ENCODE results near the gene ZDHHC24. TPM values are rescaled to one million over a fixed set of nuclear protein-coding genes. Genes with fewer than 3 reads are reported as not detected.

The ZDHHC24 gene
- total RNA-seq, 2 donors from 2014 or later, result 7.7 to 10.7 TPM

DNA sequence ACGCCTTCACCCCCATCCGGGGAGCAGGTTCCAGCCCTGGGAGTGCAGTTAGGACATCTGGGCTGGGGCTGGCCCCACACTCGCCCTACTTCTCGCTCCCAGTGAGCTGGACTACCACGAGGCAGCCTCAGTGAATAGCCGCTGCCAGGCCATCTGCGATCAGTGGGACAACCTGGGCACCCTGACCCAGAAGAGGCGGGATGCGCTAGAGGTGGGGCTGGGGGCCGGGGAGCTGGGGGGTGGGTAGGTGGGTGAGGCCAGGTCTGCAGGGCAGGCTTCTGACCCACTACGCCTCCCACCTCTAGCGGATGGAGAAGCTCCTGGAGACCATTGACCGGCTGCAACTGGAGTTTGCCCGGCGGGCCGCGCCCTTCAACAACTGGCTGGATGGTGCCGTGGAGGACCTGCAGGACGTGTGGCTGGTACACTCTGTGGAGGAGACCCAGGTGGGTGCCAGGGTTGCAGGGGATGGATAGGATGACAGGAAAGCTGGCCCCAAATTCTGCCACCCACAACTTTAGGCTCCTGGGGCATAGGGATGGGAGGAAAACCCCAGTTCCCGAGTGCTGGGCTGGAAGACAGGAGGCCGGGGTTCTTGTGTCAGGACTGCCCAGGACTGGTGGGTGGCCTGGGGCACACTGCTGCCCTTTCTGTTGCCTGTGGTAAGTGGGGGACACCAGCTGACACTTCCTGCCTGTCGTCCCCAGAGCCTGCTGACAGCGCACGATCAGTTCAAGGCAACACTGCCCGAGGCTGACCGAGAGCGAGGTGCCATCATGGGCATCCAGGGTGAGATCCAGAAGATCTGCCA, 14.2 kb upstream of the ZDHHC24 start:
- TF ChIP-seq, protein P1, sequence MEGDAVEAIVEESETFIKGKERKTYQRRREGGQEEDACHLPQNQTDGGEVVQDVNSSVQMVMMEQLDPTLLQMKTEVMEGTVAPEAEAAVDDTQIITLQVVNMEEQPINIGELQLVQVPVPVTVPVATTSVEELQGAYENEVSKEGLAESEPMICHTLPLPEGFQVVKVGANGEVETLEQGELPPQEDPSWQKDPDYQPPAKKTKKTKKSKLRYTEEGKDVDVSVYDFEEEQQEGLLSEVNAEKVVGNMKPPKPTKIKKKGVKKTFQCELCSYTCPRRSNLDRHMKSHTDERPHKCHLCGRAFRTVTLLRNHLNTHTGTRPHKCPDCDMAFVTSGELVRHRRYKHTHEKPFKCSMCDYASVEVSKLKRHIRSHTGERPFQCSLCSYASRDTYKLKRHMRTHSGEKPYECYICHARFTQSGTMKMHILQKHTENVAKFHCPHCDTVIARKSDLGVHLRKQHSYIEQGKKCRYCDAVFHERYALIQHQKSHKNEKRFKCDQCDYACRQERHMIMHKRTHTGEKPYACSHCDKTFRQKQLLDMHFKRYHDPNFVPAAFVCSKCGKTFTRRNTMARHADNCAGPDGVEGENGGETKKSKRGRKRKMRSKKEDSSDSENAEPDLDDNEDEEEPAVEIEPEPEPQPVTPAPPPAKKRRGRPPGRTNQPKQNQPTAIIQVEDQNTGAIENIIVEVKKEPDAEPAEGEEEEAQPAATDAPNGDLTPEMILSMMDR (IDR thresholded peaks at IDR 0.05), result no peak
- Histone ChIP-seq H3K27me3 (no peaks in the 10 kb centered on the region), H3K4me3 (no peak overlapping the region), H3K27ac (no peak overlapping the region), H3K36me3 (no peaks in the 10 kb centered on the region), H3K9me3 (no peaks in the 10 kb centered on the region), H3K9ac (ENCODE audit: low read depth in 2 of 2, low read length in 2 of 2) (no peak overlapping the region), H3K4me1 (no peaks in the 10 kb centered on the region)
- intact Hi-C loops (cut with DNase I), result no loop called here
- DNase-seq, result no peak

DNA sequence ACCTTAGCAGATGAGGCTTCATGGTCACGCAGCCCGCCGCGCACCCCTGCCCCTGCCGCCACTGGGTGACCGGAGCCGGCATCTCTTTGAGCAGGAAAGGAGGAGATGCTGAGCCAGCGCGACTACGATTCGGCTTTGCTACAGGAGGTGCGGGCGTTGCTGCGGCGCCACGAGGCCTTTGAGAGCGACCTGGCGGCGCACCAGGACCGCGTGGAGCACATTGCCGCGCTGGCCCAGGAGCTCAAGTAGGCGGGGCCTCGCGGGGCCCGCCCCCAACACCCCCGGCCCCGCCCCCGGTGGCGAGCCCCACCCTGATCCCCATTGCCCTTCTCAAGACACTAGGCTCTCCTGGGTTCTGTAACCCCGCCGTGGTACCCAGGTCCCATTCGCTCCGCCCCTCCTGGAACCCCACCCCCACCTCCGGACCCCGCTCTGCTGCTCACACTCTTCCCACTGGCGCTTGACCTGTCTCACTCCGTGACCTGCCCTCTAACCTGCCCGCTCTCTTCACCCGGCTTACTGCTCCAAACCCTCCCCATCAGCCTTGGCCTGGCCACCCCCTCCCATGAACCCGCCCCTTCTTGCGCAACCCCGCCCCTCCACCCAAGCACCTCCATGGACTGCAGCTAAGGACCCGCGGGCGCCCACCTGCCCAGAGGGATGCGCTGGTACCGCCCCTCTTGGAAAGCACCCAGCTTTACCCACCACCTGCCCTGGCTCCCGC, 13.5 kb upstream of the ZDHHC24 start:
- intact Hi-C loops (cut with DNase I), result no loop called here
- no peaks in the 10 kb centered on the region for H3K9me3 ChIP-seq
- DNase-seq, result no peak
- TF ChIP-seq, protein P1 (IDR thresholded peaks at IDR 0.05), result no peak
- no peak overlapping the region for H3K9ac ChIP-seq (ENCODE audit: low read depth in 2 of 2, low read length in 2 of 2)
- no peaks in the 10 kb centered on the region for H3K27me3 ChIP-seq
- H3K4me1 ChIP-seq, result no peaks in the 10 kb centered on the region
- no peak overlapping the region for H3K27ac ChIP-seq
- no peak overlapping the region for H3K4me3 ChIP-seq
- H3K36me3 ChIP-seq, result no peaks in the 10 kb centered on the region

DNA sequence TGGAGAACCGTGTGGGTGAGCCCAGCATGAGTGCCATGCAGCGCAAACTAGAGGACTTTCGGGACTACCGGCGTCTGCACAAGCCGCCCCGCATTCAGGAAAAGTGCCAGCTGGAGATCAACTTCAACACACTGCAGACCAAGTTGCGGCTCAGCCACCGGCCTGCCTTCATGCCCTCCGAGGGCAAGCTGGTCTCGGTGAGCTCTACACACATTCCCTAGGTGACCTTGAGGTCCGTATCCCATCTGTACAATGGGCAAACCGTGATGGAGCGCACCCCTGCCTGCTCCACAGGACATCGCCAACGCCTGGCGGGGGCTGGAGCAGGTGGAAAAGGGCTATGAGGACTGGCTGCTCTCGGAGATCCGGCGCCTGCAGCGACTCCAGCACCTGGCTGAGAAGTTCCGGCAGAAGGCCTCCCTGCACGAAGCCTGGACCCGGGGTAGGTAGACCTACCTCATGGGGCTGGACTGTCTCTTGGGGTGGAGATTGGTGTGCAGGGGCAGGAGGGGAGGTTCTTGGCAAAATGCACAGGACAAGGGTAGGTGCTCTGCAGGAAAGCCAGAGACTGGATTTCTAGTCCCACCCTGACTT, 12.0 kb upstream of the ZDHHC24 start:
- no peaks in the 10 kb centered on the region for H3K36me3 ChIP-seq
- TF ChIP-seq, protein P1 (IDR thresholded peaks at IDR 0.05), result no peak
- no peak for DNase-seq

DNA sequence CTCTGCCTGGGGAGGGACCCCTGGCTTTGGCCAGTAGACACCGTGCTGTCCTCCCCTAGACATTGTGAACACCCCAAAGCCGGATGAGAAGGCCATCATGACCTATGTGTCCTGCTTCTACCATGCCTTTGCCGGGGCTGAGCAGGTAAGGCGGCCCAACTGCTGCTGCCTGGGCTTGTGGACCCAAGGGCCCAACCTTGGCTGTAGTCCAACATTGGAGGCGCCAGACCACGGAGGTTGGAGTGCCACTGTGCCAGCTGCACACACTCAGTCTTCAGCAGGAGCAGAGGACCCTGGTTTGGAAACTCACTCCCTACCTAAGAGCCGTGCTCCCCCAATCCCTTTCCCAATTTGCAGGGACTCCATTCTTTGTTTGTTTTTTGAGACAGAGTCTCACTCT, 10.2 kb upstream of the ZDHHC24 start:
- H3K4me3 ChIP-seq, result no peak overlapping the region
- no peak overlapping the region for H3K27ac ChIP-seq
- no peaks in the 10 kb centered on the region for H3K4me1 ChIP-seq
- H3K9ac ChIP-seq (ENCODE audit: low read depth in 2 of 2, low read length in 2 of 2), result no peak overlapping the region
- H3K27me3 ChIP-seq, result no peaks in the 10 kb centered on the region
- DNase-seq, result no peak
- TF ChIP-seq, protein P1 (IDR thresholded peaks at IDR 0.05), result no peak
- intact Hi-C loops (cut with DNase I), result no loop called here
- H3K36me3 ChIP-seq, result no peaks in the 10 kb centered on the region
- H3K9me3 ChIP-seq, result no peaks in the 10 kb centered on the region

More for the DNA sequence above, 12.0 kb upstream of the ZDHHC24 start:
- no peak overlapping the region for H3K27ac ChIP-seq
- no peak overlapping the region for H3K4me3 ChIP-seq
- no peaks in the 10 kb centered on the region for H3K9me3 ChIP-seq
- intact Hi-C loops (cut with DNase I), result no loop called here
- H3K9ac ChIP-seq (ENCODE audit: low read depth in 2 of 2, low read length in 2 of 2), result no peak overlapping the region
- H3K4me1 ChIP-seq, result no peaks in the 10 kb centered on the region
- no peaks in the 10 kb centered on the region for H3K27me3 ChIP-seq

DNA sequence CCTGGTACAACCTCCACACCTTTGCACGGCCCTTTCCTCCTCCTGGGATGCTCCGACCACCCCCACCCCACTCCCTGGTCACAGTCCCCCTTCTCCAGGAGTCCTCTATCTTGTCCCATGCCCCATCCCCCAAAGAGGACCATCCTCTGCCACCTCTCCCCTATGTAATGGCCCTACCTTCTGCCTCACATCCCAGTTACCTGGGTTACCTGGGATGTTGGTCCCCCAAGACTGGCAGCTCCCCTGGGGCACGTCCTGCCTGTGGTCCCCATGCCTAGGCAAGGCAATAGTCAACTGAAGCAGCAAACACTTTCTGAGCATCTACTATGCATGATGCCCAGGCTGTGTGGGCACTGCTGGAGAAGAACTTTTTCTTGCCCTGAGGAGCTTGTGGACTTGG, 9.6 kb upstream of the ZDHHC24 start:
- Histone ChIP-seq H3K27ac (no peak overlapping the region), H3K36me3 (no peaks in the 10 kb centered on the region), H3K9me3 (no peaks in the 10 kb centered on the region), H3K4me1 (no peaks in the 10 kb centered on the region), H3K27me3 (no peaks in the 10 kb centered on the region), H3K9ac (ENCODE audit: low read depth in 2 of 2, low read length in 2 of 2) (no peak overlapping the region), H3K4me3 (no peak overlapping the region)
- intact Hi-C loops (cut with DNase I), result no loop called here
- TF ChIP-seq, protein P1 (IDR thresholded peaks at IDR 0.05), result no peak
- DNase-seq, result no peak

All from colonic mucosa (tissue), 4 donors.